ENCODE measurements around the gene VWDE. TPM values are rescaled to one million over a fixed set of nuclear protein-coding genes. Genes with fewer than 3 reads are reported as not detected.

Gene VWDE
- total and polyA plus RNA-seq, 2 donors from 2014 or later: 0.69 to 1.5 TPM

GRCh38 chr7:12369756-12370155, 33.9 kb downstream of the VWDE start:
- TF ChIP-seq CTCF (IDR thresholded peaks at IDR 0.05; ENCODE audit: borderline replicate concordance, extremely low read depth, insufficient read depth): no peak
- no peak for DNase-seq
- Histone ChIP-seq H3K4me3 (ENCODE audit: low read length in 3 of 3) (no peak overlapping the region), H3K27me3 (ENCODE audit: control insufficient read depth, insufficient read depth, low read length) (no peaks in the 10 kb centered on the region), H3K9me3 (ENCODE audit: control insufficient read depth in 2 of 3, insufficient read depth in 1 of 3, low read length in 3 of 3) (no peaks in the 10 kb centered on the region), H3K36me3 (ENCODE audit: control insufficient read depth in 2 of 3, insufficient read depth in 3 of 3, low read length in 3 of 3) (no peaks in the 10 kb centered on the region), H3K4me1 (ENCODE audit: control insufficient read depth in 2 of 3, insufficient read depth in 2 of 3, low read depth in 1 of 3, low read length in 3 of 3) (no peaks in the 10 kb centered on the region), H3K9ac (ENCODE audit: low read length in 3 of 3) (no peak overlapping the region), H3K27ac (ENCODE audit: low read depth in 2 of 2, low read length in 2 of 2) (no peak overlapping the region)
- intact Hi-C loops (cut with DNase I): no loop called here
- no peak for FAIRE-seq

- no peak for TF ChIP-seq CTCF (IDR thresholded peaks at IDR 0.05; ENCODE audit: borderline replicate concordance, extremely low read depth, insufficient read depth)
- Histone ChIP-seq H3K27me3 (ENCODE audit: control insufficient read depth, insufficient read depth, low read length) (no peaks in the 10 kb centered on the region), H3K4me3 (ENCODE audit: low read length in 3 of 3) (no peak overlapping the region), H3K9me3 (ENCODE audit: control insufficient read depth in 2 of 3, insufficient read depth in 1 of 3, low read length in 3 of 3) (no peaks in the 10 kb centered on the region), H3K36me3 (ENCODE audit: control insufficient read depth in 2 of 3, insufficient read depth in 3 of 3, low read length in 3 of 3) (no peaks in the 10 kb centered on the region), H3K9ac (ENCODE audit: low read length in 3 of 3) (no peak overlapping the region), H3K27ac (ENCODE audit: low read depth in 2 of 2, low read length in 2 of 2) (no peak overlapping the region), H3K4me1 (ENCODE audit: control insufficient read depth in 2 of 3, insufficient read depth in 2 of 3, low read depth in 1 of 3, low read length in 3 of 3) (no peaks in the 10 kb centered on the region)
- intact Hi-C loops (cut with DNase I): no loop called here
- no peak for FAIRE-seq
- no peak for DNase-seq
Measured at GRCh38 chr7:12369072-12369471, 34.6 kb downstream of the VWDE start.

- Histone ChIP-seq H3K9ac (ENCODE audit: low read length in 3 of 3) (no peak overlapping the region), H3K27me3 (ENCODE audit: control insufficient read depth, insufficient read depth, low read length) (no peaks in the 10 kb centered on the region), H3K36me3 (ENCODE audit: control insufficient read depth in 2 of 3, insufficient read depth in 3 of 3, low read length in 3 of 3) (no peaks in the 10 kb centered on the region), H3K27ac (ENCODE audit: low read depth in 2 of 2, low read length in 2 of 2) (no peak overlapping the region), H3K4me1 (ENCODE audit: control insufficient read depth in 2 of 3, insufficient read depth in 2 of 3, low read depth in 1 of 3, low read length in 3 of 3) (no peaks in the 10 kb centered on the region), H3K4me3 (ENCODE audit: low read length in 3 of 3) (no peak overlapping the region), H3K9me3 (ENCODE audit: control insufficient read depth in 2 of 3, insufficient read depth in 1 of 3, low read length in 3 of 3) (no peaks in the 10 kb centered on the region)
- FAIRE-seq: no peak
- DNase-seq: no peak
- no peak for TF ChIP-seq CTCF (IDR thresholded peaks at IDR 0.05; ENCODE audit: borderline replicate concordance, extremely low read depth, insufficient read depth)
- intact Hi-C loops (cut with DNase I): no loop called here
Measured at GRCh38 chr7:12360948-12361347, 42.7 kb downstream of the VWDE start.

- Histone ChIP-seq H3K4me1 (ENCODE audit: control insufficient read depth in 2 of 3, insufficient read depth in 2 of 3, low read depth in 1 of 3, low read length in 3 of 3) (no peaks in the 10 kb centered on the region), H3K9me3 (ENCODE audit: control insufficient read depth in 2 of 3, insufficient read depth in 1 of 3, low read length in 3 of 3) (no peaks in the 10 kb centered on the region), H3K27me3 (ENCODE audit: control insufficient read depth, insufficient read depth, low read length) (no peaks in the 10 kb centered on the region), H3K27ac (ENCODE audit: low read depth in 2 of 2, low read length in 2 of 2) (no peak overlapping the region), H3K36me3 (ENCODE audit: control insufficient read depth in 2 of 3, insufficient read depth in 3 of 3, low read length in 3 of 3) (no peaks in the 10 kb centered on the region), H3K4me3 (ENCODE audit: low read length in 3 of 3) (no peak overlapping the region), H3K9ac (ENCODE audit: low read length in 3 of 3) (no peak overlapping the region)
- no peak for FAIRE-seq
- no peak for DNase-seq
- no peak for TF ChIP-seq CTCF (IDR thresholded peaks at IDR 0.05; ENCODE audit: borderline replicate concordance, extremely low read depth, insufficient read depth)
- intact Hi-C loops (cut with DNase I): no loop called here
Measured at GRCh38 chr7:12358694-12359093, 45.0 kb downstream of the VWDE start.
